ENCODE data around the gene SYPL1. TPM values are rescaled to one million over a fixed set of nuclear protein-coding genes. Genes with fewer than 3 reads are reported as not detected.

The SYPL1 gene
- total RNA-seq, 1 experiment from 2014 or later = 39.2 TPM

GRCh38 chr7:106076537-106076936, 35.6 kb downstream of the SYPL1 start:
- no peak overlapping the region for H2BK120ac ChIP-seq (ENCODE audit: low read depth, low read length, poor library complexity, severe bottlenecking)
- H3K56ac ChIP-seq (ENCODE audit: insufficient read length, low read depth, low read length) = no peak overlapping the region
- no peak overlapping the region for H4K91ac ChIP-seq (ENCODE audit: insufficient read length, low read depth, low read length)
- DNase-seq = no peak
- no peak overlapping the region for H4K8ac ChIP-seq (replicated peaks; ENCODE audit: insufficient read length, low read depth, low read length)
- Mint-ChIP-seq H3K4me1 (peaks cover 8 to 10% of the 10 kb centered on the region in 2 experiments), H3K9me3 (no peaks in the 10 kb centered on the region), H3K36me3 (ENCODE audit: insufficient read depth in 1 of 3, low read depth in 3 of 3) (no peaks in the 10 kb centered on the region), H3K4me3 (no peak overlapping the region), H3K27me3 (ENCODE audit: low read depth) (no peaks in the 10 kb centered on the region), H3K27ac (no peak overlapping the region)
- no peaks in the 10 kb centered on the region; the same call in 1 of the 2 replicates for H3K4me1 ChIP-seq (ENCODE audit: insufficient read depth, low read length)
- no peak overlapping the region for H3K23ac ChIP-seq (ENCODE audit: insufficient read length, low read depth, low read length)
- WGBS (ENCODE audit: extremely low coverage, insufficient read length, low lambda C conversion rate) = no CpG with 5 or more reads among the region's 2 CpGs
- H2AFZ ChIP-seq (ENCODE audit: low read length) = no peak overlapping the region
- no peaks in the 10 kb centered on the region for H4K20me1 ChIP-seq (ENCODE audit: control insufficient read depth, insufficient read depth, insufficient read length)
- H3K79me1 ChIP-seq (ENCODE audit: insufficient read depth, low read depth, low read length, poor library complexity, severe bottlenecking) = no peaks in the 10 kb centered on the region
- H3K4ac ChIP-seq (ENCODE audit: low read depth, low read length) = no peak overlapping the region
- H2BK15ac ChIP-seq (ENCODE audit: low read depth, low read length) = no peak overlapping the region
- H2BK12ac ChIP-seq (ENCODE audit: insufficient read length, low read depth, low read length) = no peak overlapping the region
- H3K14ac ChIP-seq (ENCODE audit: insufficient read depth, low read length) = no peak overlapping the region
- no peak overlapping the region for H3K18ac ChIP-seq (ENCODE audit: insufficient read length, low read depth, low read length)
- no peak overlapping the region for H3T11ph ChIP-seq (ENCODE audit: low read length)
- H3K27ac ChIP-seq (ENCODE audit: insufficient read length, low read depth, low read length) = no peak overlapping the region
- H3K79me2 ChIP-seq (ENCODE audit: insufficient read depth, low read length) = no peaks in the 10 kb centered on the region
- no peak overlapping the region for H2BK5ac ChIP-seq (ENCODE audit: insufficient read length, low read length)
- H3K4me2 ChIP-seq (ENCODE audit: insufficient read depth, insufficient read length, low read length) = no peak overlapping the region
- no peak for TF ChIP-seq CTCF (conservative IDR thresholded peaks at IDR 0.05)
- H2AK5ac ChIP-seq (ENCODE audit: insufficient read length, low read length) = no peak overlapping the region
- H3K27me3 ChIP-seq (ENCODE audit: insufficient read depth, low read length) = no peaks in the 10 kb centered on the region
- H2BK20ac ChIP-seq (ENCODE audit: low read depth, low read length, poor library complexity, severe bottlenecking) = no peak overlapping the region
- H3K9me3 ChIP-seq (ENCODE audit: control insufficient read depth, low read depth, low read length) = no peaks in the 10 kb centered on the region
- no peaks in the 10 kb centered on the region for H3K23me2 ChIP-seq (ENCODE audit: insufficient read length, low read depth, low read length, poor library complexity, severe bottlenecking)
- no peak overlapping the region for H3K9ac ChIP-seq (ENCODE audit: extremely low read depth, insufficient read length, low read length)
- no peak overlapping the region for H4K5ac ChIP-seq (ENCODE audit: insufficient read length, low read depth, low read length)

Data from H9 (cell line).